ENCODE results near the gene TSNAXIP1.
"Not testable (repeated sequence)": the region's sequence is repeated elsewhere in the genome, so short reads cannot be mapped to it uniquely, and the experiment has no call there.

TSNAXIP1 gene

GRCh38 chr16:67861877-67862276, 55.2 kb downstream of the TSNAXIP1 start:
- Histone ChIP-seq H2AK5ac (ENCODE audit: low read length, severe bottlenecking) (no peak overlapping the region), H3K36me3 (ENCODE audit: control insufficient read depth in 1 of 2, insufficient read depth in 2 of 2, low read depth in 1 of 2, low read length in 2 of 2) (peaks cover 16 to 62% of the 10 kb centered on the region in 2 experiments), H2BK15ac (ENCODE audit: low read depth, poor library complexity, severe bottlenecking) (no peak overlapping the region), H3K14ac (ENCODE audit: low read length in 2 of 2) (no peak overlapping the region), H3K23ac (ENCODE audit: low read length in 2 of 2) (no peak overlapping the region), H2AFZ (ENCODE audit: low read depth, low read length) (no peak overlapping the region), H3K79me1 (replicated peaks; ENCODE audit: low read length, poor library complexity, severe bottlenecking) (peaks cover 1% of the 10 kb centered on the region), H3K27ac (ENCODE audit: low read length, poor library complexity, severe bottlenecking) (no peak overlapping the region), H2BK12ac (ENCODE audit: low read length in 2 of 2) (no peak overlapping the region), H3K18ac (ENCODE audit: low read depth in 1 of 2, low read length in 2 of 2) (no peak overlapping the region), H2BK5ac (ENCODE audit: low read depth, low read length, poor library complexity, severe bottlenecking) (no peak overlapping the region), H3K27me3 (ENCODE audit: control insufficient read depth in 1 of 2, insufficient read depth in 1 of 2, low read length in 2 of 2) (no peaks in the 10 kb centered on the region), H3K4ac (ENCODE audit: low read depth in 1 of 2, low read length in 2 of 2) (no peak overlapping the region), H3K9me3 (ENCODE audit: control insufficient read depth, low read length) (no peaks in the 10 kb centered on the region), H4K8ac (ENCODE audit: low read length) (no peak overlapping the region), H3K4me3 (ENCODE audit: insufficient read depth in 1 of 2, low read depth in 1 of 2, low read length in 2 of 2) (no peak overlapping the region), H3K4me1 (ENCODE audit: control insufficient read depth, insufficient read depth, low read depth, low read length) (peaks cover 40% of the 10 kb centered on the region), H2BK120ac (ENCODE audit: low read depth, low read length) (no peak overlapping the region), H3K4me2 (ENCODE audit: low read length, poor library complexity, severe bottlenecking) (no peak overlapping the region), H3K9ac (ENCODE audit: low read length) (peak overlapping the region; percentile 85), H4K91ac (ENCODE audit: low read length) (no peak overlapping the region)
- WGBS, result 96% methylated on average over 6 of the region's 6 CpGs
- DNase-seq, result no peak

- peaks cover 31% of the 10 kb centered on the region for H3K4me1 ChIP-seq (ENCODE audit: control insufficient read depth, insufficient read depth, low read depth, low read length)
- peak overlapping the region in 1 of 2 experiments; percentile 71 for H3K18ac ChIP-seq (ENCODE audit: low read depth in 1 of 2, low read length in 2 of 2)
- 87% methylated on average over 11 of the region's 11 CpGs for WGBS
- no peaks in the 10 kb centered on the region for H3K27me3 ChIP-seq (ENCODE audit: control insufficient read depth in 1 of 2, insufficient read depth in 1 of 2, low read length in 2 of 2)
- no peak overlapping the region for H2BK5ac ChIP-seq (ENCODE audit: low read depth, low read length, poor library complexity, severe bottlenecking)
- no peak overlapping the region for H2BK120ac ChIP-seq (ENCODE audit: low read depth, low read length)
- H3K79me1 ChIP-seq (replicated peaks; ENCODE audit: low read length, poor library complexity, severe bottlenecking), result peaks cover 6% of the 10 kb centered on the region
- peak overlapping the region in 1 of 2 experiments; percentile 65 for H3K4me3 ChIP-seq (ENCODE audit: insufficient read depth in 1 of 2, low read depth in 1 of 2, low read length in 2 of 2)
- H3K4ac ChIP-seq (ENCODE audit: low read depth in 1 of 2, low read length in 2 of 2), result peak overlapping the region in 1 of 2 experiments; percentile 26
- H3K36me3 ChIP-seq (ENCODE audit: control insufficient read depth in 1 of 2, insufficient read depth in 2 of 2, low read depth in 1 of 2, low read length in 2 of 2), result peaks cover 24 to 70% of the 10 kb centered on the region in 2 experiments
- no peak overlapping the region for H4K8ac ChIP-seq (ENCODE audit: low read length)
- no peak overlapping the region for H3K27ac ChIP-seq (ENCODE audit: low read length, poor library complexity, severe bottlenecking)
- peak; percentile 73 for DNase-seq
- peak overlapping the region; percentile 85 for H3K9ac ChIP-seq (ENCODE audit: low read length)
- H2AK5ac ChIP-seq (ENCODE audit: low read length, severe bottlenecking), result no peak overlapping the region
- H4K91ac ChIP-seq (ENCODE audit: low read length), result no peak overlapping the region
- no peak overlapping the region for H2AFZ ChIP-seq (ENCODE audit: low read depth, low read length)
- no peaks in the 10 kb centered on the region for H3K9me3 ChIP-seq (ENCODE audit: control insufficient read depth, low read length)
- H3K23ac ChIP-seq (ENCODE audit: low read length in 2 of 2), result no peak overlapping the region
- H2BK15ac ChIP-seq (ENCODE audit: low read depth, poor library complexity, severe bottlenecking), result no peak overlapping the region
- H3K14ac ChIP-seq (ENCODE audit: low read length in 2 of 2), result no peak overlapping the region
- no peak overlapping the region for H3K4me2 ChIP-seq (ENCODE audit: low read length, poor library complexity, severe bottlenecking)
- H2BK12ac ChIP-seq (ENCODE audit: low read length in 2 of 2), result peak overlapping the region in 1 of 2 experiments; percentile 34
Measured at GRCh38 chr16:67862623-67863583, 56.2 kb downstream of the TSNAXIP1 start.

GRCh38 chr16:67864044-67864443, 57.4 kb downstream of the TSNAXIP1 start:
- Histone ChIP-seq H3K79me1 (replicated peaks; ENCODE audit: low read length, poor library complexity, severe bottlenecking) (peaks cover 14% of the 10 kb centered on the region), H3K36me3 (ENCODE audit: control insufficient read depth in 1 of 2, insufficient read depth in 2 of 2, low read depth in 1 of 2, low read length in 2 of 2) (peaks cover 34 to 74% of the 10 kb centered on the region in 2 experiments), H3K9ac (ENCODE audit: low read length) (peak overlapping the region; percentile 85), H3K4me1 (ENCODE audit: control insufficient read depth, insufficient read depth, low read depth, low read length) (peaks cover 28% of the 10 kb centered on the region)
- H3K4me3 ChIP-seq (ENCODE audit: insufficient read depth in 1 of 2, low read depth in 1 of 2, low read length in 2 of 2); H3K4me2 ChIP-seq (ENCODE audit: low read length, poor library complexity, severe bottlenecking); H2AFZ ChIP-seq (ENCODE audit: low read depth, low read length); H2BK120ac ChIP-seq (ENCODE audit: low read depth, low read length); H2BK15ac ChIP-seq (ENCODE audit: low read depth, poor library complexity, severe bottlenecking); H4K91ac ChIP-seq (ENCODE audit: low read length); H3K18ac ChIP-seq (ENCODE audit: low read depth in 1 of 2, low read length in 2 of 2); DNase-seq; H3K4ac ChIP-seq (ENCODE audit: low read depth in 1 of 2, low read length in 2 of 2); H3K27me3 ChIP-seq (ENCODE audit: control insufficient read depth in 1 of 2, insufficient read depth in 1 of 2, low read length in 2 of 2); H4K8ac ChIP-seq (ENCODE audit: low read length); H2BK5ac ChIP-seq (ENCODE audit: low read depth, low read length, poor library complexity, severe bottlenecking); H3K9me3 ChIP-seq (ENCODE audit: control insufficient read depth, low read length); H2BK12ac ChIP-seq (ENCODE audit: low read length in 2 of 2); H2AK5ac ChIP-seq (ENCODE audit: low read length, severe bottlenecking); H3K27ac ChIP-seq (ENCODE audit: low read length, poor library complexity, severe bottlenecking); H3K14ac ChIP-seq (ENCODE audit: low read length in 2 of 2); H3K23ac ChIP-seq (ENCODE audit: low read length in 2 of 2): not testable (repeated sequence)
- WGBS, result 98% methylated on average over 5 of the region's 6 CpGs

- DNase-seq, result no peak
- no peak overlapping the region for H3K27ac ChIP-seq (ENCODE audit: low read length, poor library complexity, severe bottlenecking)
- H3K9me3 ChIP-seq (ENCODE audit: control insufficient read depth, low read length), result no peaks in the 10 kb centered on the region
- H3K9ac ChIP-seq (ENCODE audit: low read length), result peak overlapping the region; percentile 28
- no peak overlapping the region for H4K8ac ChIP-seq (ENCODE audit: low read length)
- no peaks in the 10 kb centered on the region for H3K27me3 ChIP-seq (ENCODE audit: control insufficient read depth in 1 of 2, insufficient read depth in 1 of 2, low read length in 2 of 2)
- H3K4ac ChIP-seq (ENCODE audit: low read depth in 1 of 2, low read length in 2 of 2), result no peak overlapping the region
- H4K91ac ChIP-seq (ENCODE audit: low read length), result no peak overlapping the region
- H2AK5ac ChIP-seq (ENCODE audit: low read length, severe bottlenecking), result no peak overlapping the region
- no peak overlapping the region for H3K14ac ChIP-seq (ENCODE audit: low read length in 2 of 2)
- H2BK15ac ChIP-seq (ENCODE audit: low read depth, poor library complexity, severe bottlenecking), result no peak overlapping the region
- peak overlapping the region in 1 of 2 experiments; percentile 28 for H3K23ac ChIP-seq (ENCODE audit: low read length in 2 of 2)
- no peak overlapping the region for H2AFZ ChIP-seq (ENCODE audit: low read depth, low read length)
- H3K79me1 ChIP-seq (replicated peaks; ENCODE audit: low read length, poor library complexity, severe bottlenecking), result peaks cover 14% of the 10 kb centered on the region
- H3K4me2 ChIP-seq (ENCODE audit: low read length, poor library complexity, severe bottlenecking), result no peak overlapping the region
- H3K4me1 ChIP-seq (ENCODE audit: control insufficient read depth, insufficient read depth, low read depth, low read length), result peaks cover 28% of the 10 kb centered on the region
- H3K4me3 ChIP-seq (ENCODE audit: insufficient read depth in 1 of 2, low read depth in 1 of 2, low read length in 2 of 2), result no peak overlapping the region
- H3K36me3 ChIP-seq (ENCODE audit: control insufficient read depth in 1 of 2, insufficient read depth in 2 of 2, low read depth in 1 of 2, low read length in 2 of 2), result peaks cover 35 to 78% of the 10 kb centered on the region in 2 experiments
- H2BK5ac ChIP-seq (ENCODE audit: low read depth, low read length, poor library complexity, severe bottlenecking), result no peak overlapping the region
- 90% methylated on average over 2 of the region's 2 CpGs for WGBS
- no peak overlapping the region for H2BK12ac ChIP-seq (ENCODE audit: low read length in 2 of 2)
- no peak overlapping the region for H2BK120ac ChIP-seq (ENCODE audit: low read depth, low read length)
- H3K18ac ChIP-seq (ENCODE audit: low read depth in 1 of 2, low read length in 2 of 2), result no peak overlapping the region
Measured at GRCh38 chr16:67864594-67864993, 57.9 kb downstream of the TSNAXIP1 start.
